ENCODE measurements around the gene WEE1.

Gene WEE1

DNA sequence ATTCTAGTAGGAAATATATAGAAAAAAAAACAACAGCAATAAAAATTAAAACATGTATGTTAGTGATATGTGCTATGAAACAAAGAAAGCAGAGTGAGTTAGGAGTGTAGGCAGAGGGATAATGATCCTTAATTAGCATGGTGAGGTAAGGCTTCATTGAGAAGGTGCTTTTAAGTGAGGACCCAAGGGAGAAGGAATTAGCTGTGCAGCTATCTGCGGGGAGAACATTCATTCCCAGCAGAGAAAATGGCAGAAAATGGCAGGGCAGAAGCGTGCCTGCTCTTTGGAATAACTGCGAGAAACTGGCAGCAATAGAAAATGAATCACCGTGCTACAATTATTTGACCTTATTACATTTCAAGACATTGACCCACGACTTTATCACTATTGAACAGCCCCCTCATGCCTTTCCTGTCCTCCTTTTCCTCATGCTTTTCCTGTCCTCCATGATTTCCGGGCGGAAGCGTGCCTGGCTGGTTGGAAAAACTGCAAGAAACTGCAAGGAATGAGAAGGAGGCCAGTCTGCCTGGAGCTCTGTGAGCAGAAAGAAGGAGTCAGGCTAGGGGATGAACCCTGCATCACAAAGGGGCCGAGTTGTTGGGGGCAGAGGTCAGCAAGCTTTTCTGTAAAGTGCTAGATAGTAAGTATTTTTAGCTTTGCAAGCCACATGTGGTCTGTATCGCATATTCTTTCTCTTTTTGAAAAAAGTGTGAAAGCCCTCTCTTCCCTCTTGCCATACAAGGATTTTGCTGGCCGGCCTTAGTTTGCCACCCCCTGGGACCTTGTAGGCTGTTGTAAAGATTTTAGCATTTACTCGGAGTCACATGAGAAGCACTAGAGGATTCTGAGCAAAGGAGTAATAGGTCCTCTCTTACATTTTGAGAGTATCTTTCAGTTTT, 53.3 kb downstream of the WEE1 start:
- no peak overlapping the region for H3K4me3 ChIP-seq (ENCODE audit: low read depth, low read length)
- no peak for DNase-seq (ENCODE audit: low read depth)

DNA sequence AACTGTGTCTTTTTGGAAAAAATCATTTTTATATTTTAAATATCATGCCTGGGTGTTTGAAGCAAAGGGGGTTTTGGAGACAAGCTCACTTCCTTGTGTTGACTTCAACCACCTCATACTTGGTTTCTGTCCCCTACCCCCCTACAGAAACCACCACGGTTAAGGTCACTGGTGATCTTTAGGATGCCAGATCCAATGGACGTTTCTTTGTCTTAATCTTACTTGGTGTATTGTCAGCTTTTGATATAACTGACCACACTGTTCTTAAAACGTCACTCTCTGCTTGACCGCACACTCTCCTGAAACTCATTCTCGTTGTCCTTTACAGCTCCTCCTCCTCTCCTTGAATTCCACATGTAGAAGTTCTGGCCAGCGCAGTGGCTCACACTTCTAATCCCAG, 55.6 kb downstream of the WEE1 start:
- no peak overlapping the region for H3K4me3 ChIP-seq (ENCODE audit: low read depth, low read length)
- no peak for TF ChIP-seq POLR2A (IDR thresholded peaks at IDR 0.05; ENCODE audit: extremely low read depth, insufficient read length)
- TF ChIP-seq, protein P1, sequence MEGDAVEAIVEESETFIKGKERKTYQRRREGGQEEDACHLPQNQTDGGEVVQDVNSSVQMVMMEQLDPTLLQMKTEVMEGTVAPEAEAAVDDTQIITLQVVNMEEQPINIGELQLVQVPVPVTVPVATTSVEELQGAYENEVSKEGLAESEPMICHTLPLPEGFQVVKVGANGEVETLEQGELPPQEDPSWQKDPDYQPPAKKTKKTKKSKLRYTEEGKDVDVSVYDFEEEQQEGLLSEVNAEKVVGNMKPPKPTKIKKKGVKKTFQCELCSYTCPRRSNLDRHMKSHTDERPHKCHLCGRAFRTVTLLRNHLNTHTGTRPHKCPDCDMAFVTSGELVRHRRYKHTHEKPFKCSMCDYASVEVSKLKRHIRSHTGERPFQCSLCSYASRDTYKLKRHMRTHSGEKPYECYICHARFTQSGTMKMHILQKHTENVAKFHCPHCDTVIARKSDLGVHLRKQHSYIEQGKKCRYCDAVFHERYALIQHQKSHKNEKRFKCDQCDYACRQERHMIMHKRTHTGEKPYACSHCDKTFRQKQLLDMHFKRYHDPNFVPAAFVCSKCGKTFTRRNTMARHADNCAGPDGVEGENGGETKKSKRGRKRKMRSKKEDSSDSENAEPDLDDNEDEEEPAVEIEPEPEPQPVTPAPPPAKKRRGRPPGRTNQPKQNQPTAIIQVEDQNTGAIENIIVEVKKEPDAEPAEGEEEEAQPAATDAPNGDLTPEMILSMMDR (IDR thresholded peaks at IDR 0.05; ENCODE audit: low read depth, low read length): no peak
- TF ChIP-seq, protein P2, sequence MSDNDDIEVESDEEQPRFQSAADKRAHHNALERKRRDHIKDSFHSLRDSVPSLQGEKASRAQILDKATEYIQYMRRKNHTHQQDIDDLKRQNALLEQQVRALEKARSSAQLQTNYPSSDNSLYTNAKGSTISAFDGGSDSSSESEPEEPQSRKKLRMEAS (IDR thresholded peaks at IDR 0.05; ENCODE audit: low read depth, low read length): no peak
- no peak for TF ChIP-seq MYC (IDR thresholded peaks at IDR 0.05; ENCODE audit: low read depth, low read length)
- no peak for DNase-seq (ENCODE audit: low read depth)

More for the DNA sequence above, 53.3 kb downstream of the WEE1 start:
- TF ChIP-seq MYC (IDR thresholded peaks at IDR 0.05; ENCODE audit: low read depth, low read length) (no peak), POLR2A (IDR thresholded peaks at IDR 0.05; ENCODE audit: extremely low read depth, insufficient read length) (no peak)
- TF ChIP-seq, protein P2 (IDR thresholded peaks at IDR 0.05; ENCODE audit: low read depth, low read length): no peak
- TF ChIP-seq, protein P1 (IDR thresholded peaks at IDR 0.05; ENCODE audit: low read depth, low read length): no peak

DNA sequence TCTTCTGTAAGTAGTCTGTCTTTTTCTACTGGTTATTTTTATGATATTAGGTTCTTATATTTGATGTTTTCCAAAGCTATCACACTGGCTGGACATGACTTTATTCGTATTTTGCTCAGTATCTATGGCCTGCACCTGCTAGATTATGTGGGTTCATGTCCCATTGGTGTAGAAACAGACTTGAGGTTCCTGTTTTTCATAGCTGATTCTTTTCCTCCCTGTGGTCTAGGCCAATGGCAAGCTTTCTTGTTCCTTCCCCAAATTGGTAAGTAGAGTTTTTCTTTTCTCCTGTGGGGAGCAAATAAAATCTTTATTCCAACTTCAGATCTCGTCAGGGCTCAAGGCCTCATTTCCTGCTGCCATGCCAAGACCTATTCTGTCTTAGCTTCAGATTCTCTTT, 60.2 kb downstream of the WEE1 start:
- peak; percentile 65 for DNase-seq (ENCODE audit: low read depth)
- TF ChIP-seq, protein P2 (IDR thresholded peaks at IDR 0.05; ENCODE audit: low read depth, low read length): no peak
- no peak for TF ChIP-seq POLR2A (IDR thresholded peaks at IDR 0.05; ENCODE audit: extremely low read depth, insufficient read length)
- no peak for TF ChIP-seq MYC (IDR thresholded peaks at IDR 0.05; ENCODE audit: low read depth, low read length)
- TF ChIP-seq, protein P1 (IDR thresholded peaks at IDR 0.05; ENCODE audit: low read depth, low read length): no peak

DNA sequence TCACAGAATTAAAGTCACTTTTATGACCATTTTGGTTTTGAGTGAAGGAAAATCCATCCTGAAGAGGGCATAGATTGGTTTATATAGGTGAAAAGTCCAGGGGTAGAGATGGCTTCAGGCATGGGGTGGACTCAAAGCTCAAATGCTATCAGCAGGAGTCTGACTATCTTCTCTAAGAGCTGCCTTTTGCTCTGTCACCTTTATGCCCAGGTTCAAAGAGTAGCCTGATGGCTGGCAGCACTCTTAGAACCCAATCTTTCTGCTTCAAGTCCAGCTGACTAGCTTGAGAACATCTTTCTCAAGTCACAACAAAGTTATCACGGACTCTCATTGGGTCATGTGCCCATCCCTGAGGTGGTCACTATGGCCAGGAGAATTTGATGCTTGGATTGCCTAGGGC, 63.2 kb downstream of the WEE1 start:
- TF ChIP-seq POLR2A (IDR thresholded peaks at IDR 0.05; ENCODE audit: extremely low read depth, insufficient read length) (no peak), MYC (IDR thresholded peaks at IDR 0.05; ENCODE audit: low read depth, low read length) (no peak)
- TF ChIP-seq, protein P2 (IDR thresholded peaks at IDR 0.05; ENCODE audit: low read depth, low read length): no peak
- TF ChIP-seq, protein P1 (IDR thresholded peaks at IDR 0.05; ENCODE audit: low read depth, low read length): no peak
- no peak for DNase-seq (ENCODE audit: low read depth)
- H3K4me3 ChIP-seq (ENCODE audit: low read depth, low read length): no peak overlapping the region

More for the DNA sequence above, 60.2 kb downstream of the WEE1 start:
- H3K4me3 ChIP-seq (ENCODE audit: low read depth, low read length): no peak overlapping the region

DNA sequence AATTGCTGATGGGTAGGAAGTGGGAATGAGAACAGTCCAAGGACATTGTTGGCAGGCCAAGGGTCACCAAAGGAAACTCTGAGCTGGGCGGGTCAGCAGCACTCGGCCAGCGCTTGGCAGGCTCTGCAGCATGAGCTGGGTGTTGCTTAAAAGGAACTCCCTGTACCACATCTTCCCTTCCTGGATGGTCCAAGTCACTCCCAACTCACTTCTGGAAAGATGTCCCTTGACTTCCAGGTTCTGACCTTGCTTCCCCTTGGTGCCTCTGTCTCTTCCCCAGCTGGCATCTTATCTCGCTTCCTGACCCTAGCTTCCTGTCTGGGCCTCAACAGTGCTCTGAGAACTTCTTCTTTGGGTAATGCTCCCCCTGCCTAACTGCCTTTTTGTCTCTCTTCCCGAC, 65.6 kb downstream of the WEE1 start:
- peak; percentile 56 for DNase-seq (ENCODE audit: low read depth)
- TF ChIP-seq, protein P2 (IDR thresholded peaks at IDR 0.05; ENCODE audit: low read depth, low read length): no peak
- TF ChIP-seq, protein P1 (IDR thresholded peaks at IDR 0.05; ENCODE audit: low read depth, low read length): no peak
- TF ChIP-seq MYC (IDR thresholded peaks at IDR 0.05; ENCODE audit: low read depth, low read length): no peak
- no peak for TF ChIP-seq POLR2A (IDR thresholded peaks at IDR 0.05; ENCODE audit: extremely low read depth, insufficient read length)
- no peak overlapping the region for H3K4me3 ChIP-seq (ENCODE audit: low read depth, low read length)
